NCI-H2029 treated with DMSO at 0.1 percent for 48 hours (cell line): Measurements from ENCODE around the gene WDR74.
"Not testable (repeated sequence)": the region's sequence is repeated elsewhere in the genome, so short reads cannot be mapped to it uniquely, and the experiment has no call there.

Experiments used
- DNase-seq: peaks from one replicate; lab custom pipeline; 2025; lab: John Stamatoyannopoulos, UW

Gene WDR74

DNA sequence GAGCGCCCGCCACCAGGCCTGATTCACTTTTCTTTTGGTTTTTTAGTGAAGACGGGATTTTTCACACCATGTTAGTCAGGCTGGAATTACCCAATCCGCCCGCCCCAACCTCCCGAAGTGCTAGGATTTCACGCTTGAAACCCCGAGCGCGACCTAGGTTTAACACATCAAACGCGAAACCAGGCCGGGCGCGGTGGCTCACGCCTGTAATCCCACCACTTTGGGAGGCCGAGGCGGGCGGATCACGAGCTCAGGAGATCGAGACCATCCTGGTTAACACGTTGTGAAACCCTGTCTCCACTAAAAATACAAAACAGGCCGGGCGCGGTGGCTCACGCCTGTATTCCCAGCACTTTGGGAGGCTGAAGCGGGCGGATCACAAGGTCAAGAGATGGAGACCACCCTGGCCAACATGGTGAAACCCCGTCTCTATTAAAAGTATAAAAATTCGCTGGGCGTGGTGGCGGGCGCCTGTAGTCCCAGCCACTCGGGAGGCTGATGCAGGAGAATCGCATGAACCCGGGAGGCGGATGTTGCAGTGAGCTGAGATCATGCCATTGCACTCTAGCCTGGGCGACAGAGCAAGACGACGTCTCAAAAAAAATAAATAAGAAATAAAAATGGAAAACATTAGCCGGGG, 1.5 kb upstream of the WDR74 start:
- peak; percentile 65 for DNase-seq

DNA sequence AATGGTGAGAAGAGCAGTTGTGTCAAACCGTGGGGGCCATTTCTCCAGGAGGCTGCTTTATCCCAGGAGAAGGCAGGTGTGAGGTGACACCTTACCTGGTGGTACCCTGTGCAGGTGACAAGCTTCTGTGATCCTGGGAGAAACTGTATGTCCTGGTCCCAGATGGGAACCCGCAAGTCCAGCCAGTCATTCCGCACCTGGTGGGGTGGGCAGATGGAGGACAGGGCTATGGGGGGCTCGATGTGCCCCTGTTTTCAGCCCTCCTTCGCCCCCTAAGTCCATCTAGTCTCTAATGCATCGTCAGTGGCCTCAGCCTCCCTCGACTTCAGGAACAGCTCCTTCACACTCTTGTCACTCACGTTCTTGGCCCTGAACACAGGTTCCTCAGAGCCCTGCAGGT, 4.1 kb downstream of the WDR74 start:
- DNase-seq, result no peak

DNA sequence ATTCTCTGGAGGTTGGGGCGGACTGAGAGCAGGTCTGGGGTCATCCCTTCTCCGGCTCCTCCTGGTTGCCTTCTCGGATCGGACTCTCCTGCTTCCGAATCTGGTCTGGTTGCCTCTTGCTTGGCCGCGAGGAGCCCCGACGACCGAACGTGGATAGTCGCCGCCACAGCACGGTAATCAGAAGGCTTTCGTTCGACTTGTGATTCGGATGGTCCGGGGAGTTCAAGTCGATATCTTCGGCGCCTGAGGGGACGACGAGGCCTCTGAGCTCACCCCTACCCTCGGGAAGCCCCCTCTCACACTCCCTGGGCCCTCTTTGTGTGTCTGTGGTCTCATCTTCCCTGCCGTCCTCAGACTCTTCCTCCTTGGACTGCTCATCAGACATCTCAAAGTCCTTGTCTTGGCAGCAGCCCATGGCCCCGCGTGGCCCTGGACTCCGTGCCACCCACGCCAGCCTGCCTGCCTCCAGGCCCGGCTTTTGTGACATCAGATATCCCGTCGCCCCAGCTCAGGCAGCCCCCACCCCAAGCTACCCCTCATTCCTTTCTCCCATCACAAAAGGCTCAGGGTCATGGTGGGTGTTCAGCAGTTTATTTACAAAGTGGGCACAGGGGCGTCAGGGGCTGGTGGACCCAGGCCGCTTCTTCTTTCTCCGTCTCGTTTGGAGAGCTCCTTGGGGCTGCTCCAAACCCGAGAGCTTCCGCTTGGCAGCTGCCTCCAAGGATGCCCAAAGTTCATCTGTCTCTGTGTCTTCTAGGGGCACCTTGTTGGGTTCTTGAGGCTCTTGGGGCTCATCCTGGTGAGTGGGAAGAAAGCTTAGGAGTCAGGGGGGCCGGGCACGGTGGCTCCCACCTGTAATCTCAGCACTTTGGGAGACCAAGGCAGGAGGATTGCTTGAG, 6.8 kb downstream of the WDR74 start, which contains the start of gene TEX54:
Gene TEX54, minus strand, starts transcription at position 506 of the 899 bp plus-strand sequence.
- no peak for DNase-seq

DNA sequence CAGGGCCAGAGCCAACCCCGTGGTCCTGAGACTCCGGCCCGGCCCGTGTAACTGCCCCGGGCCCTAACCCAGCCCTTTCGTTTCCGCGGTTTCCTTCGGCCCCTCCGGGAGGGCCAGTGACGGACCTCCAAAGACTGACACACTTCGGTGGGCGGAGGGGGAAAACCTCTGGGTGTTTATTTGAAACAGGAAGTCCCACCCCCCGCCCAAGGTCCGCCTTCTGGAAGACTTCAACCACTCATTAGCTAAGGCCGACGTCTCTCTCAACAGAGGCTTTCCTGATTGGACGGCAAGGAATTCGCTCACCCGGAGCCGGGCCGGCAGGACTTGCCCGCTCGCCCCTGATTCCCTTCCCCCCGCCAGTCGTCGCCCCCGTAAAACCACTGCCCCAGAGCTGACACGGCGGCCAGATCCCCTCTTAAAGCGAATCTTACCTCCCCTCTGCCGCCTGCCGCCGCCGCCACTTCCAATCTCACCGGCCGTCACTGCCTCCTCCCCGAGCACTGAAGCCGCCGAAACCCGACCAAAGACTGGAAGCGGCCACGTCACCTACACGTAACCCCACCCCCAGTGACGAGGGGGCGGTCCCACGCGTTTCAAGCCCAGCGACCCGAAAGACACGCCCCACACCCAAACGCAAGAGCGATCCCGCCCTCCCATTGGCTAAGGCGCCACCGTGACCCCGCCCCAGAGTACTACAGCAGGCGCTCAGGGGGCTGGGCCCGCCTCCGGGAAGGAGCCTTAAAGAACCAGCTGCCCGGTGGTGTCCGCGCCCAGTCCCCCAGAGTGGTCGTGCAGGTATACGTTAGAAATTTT, 7.7 kb downstream of the WDR74 start, which contains the start of gene STX5:
Gene STX5, minus strand, starts transcription at position 532 of the 816 bp plus-strand sequence. CDS start 808 bp downstream, outside the sequence.
- DNase-seq, result peak; percentile 92

DNA sequence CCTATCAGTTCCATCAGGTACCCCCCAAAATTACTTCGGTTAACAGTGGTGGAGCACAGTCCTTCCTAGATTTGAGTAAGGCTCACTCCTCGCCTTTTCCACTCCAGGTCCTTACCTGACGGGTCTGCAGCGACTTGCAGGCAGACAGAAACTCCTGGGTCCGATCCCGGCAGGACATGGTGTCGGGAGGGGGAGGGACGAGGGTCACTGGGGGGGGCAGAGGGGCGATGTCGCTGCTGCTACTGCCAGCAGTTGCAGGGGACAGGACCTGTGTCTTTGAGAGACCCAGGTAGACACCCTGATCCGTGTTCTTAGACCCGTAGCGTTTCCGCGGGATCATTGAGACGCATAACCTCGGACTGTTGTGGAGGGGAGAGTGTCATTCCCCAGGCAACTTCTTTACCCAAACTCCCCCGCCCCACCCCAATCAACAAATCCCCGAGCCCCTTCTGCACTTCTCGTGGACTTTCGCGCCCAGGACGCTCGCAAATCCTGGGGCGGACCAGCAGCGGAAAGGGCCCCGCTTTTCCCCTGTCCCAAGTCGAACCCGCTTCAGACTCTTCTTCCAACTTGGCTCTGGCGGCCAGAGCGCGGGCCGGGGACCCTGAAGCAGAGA, 8.4 kb downstream of the WDR74 start:
- no peak for DNase-seq

DNA sequence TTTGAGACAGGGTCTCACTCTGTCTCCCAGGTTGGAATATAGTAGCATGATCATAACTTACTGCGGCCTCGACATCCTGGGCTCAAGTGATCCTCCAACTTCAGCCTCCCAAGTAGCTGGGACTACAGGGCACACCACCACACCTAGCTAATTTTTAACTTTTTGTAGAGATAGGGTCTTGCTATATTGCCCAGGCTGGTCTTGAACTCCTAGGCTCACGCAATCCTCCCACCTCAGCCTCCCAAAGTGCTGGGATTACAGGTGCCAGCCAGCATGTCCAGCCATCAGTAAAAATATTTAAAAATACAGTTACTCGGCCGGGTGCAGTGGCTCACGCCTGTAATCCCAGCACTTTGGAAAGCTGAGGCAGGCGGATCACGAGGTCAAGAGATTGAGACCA, 11.3 kb downstream of the WDR74 start:
- DNase-seq, result not testable (repeated sequence)

DNA sequence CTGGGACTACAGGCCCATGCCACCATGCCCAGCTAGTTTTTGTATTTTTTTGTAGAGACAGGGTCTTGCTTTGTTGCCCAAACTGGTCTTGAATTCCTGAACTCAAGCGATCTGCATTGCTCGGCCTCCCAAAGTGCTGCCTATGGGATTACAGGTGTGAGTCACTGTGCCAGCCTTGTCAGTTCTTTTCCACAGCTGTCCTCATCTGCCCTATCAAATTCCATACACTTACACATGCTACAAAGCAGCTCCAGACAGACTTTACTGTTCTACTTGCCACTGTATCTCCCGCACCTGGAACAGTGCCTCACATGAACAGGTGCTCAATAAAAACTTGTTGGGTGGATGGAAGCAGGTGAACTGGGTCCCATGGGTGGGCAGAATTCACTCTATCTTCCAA, 15.7 kb downstream of the WDR74 start:
- DNase-seq, result no peak

DNA sequence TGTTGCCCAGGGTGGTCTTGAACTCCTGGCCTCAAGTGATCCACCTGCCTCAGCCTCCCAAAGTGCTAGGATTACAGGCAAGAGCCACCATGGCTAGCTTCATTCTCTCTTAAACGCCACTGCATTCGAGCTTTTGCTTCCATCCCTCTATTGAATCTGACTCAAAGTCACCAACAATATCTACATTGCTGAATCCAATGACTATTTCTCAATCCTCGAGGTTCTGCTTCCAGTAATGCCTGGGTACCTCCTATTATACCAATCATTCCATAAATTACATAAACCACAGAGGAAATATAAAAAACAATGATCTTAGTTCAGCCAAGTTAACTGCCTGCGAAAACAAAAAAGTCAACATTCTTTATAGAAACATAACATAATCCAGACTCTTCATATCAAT, 22.3 kb downstream of the WDR74 start:
- DNase-seq, result no peak

DNA sequence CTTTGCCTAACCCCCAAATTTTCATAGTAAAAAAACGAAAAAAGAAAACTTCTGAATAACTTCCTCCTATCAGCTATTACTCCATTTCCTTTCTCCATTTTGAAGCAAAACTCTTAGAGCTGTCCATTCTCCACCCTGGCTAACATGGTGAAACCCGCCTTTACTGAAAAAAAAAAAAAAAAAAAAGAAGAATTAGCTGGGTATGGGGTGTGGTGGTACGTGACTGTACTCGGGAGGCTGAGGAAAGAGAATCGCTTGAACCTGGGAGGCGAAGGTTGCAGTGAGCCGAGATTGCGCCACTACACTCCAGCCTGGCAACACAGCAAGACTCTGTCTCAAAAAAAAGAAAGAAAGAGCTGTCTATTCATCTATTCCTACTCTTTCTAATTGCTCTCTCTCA, 22.8 kb downstream of the WDR74 start:
- DNase-seq, result no peak

DNA sequence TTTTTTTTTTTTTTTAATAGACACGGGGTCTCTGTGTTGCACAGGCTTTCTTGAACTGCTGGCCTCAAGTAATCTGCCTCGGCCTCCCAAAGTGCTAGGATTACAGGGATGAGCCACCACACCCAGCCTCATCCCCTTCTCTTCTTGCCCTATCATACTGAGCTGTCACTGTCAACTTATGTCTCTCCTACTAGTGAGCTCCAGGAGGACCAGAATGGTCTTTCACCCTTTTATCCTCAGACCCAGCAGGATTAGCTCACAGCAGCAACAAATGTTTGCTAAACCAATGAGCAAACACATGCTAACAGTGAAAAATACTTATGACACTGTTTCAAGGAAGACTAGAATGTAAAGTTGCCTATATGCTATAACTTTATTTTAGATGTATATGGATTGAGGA, 27.7 kb downstream of the WDR74 start:
- no peak for DNase-seq

DNA sequence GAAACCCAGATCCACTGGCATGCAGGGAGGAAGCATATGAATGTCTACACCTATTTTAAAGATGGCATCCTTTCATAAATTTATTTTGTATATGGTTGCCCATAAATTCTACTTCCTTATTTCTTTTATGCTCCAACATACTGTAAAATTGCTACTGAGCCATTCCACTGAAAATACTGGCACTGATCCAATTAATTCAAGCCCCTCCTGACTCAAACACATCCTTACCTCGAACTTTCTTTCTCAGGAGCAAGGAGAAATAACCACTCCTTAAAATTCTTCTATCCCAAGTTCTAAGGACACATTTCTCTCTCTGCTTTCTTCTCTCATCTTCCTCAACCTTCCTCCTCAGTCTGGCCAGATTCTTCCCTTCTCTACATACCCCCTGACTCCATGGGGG, 28.6 kb downstream of the WDR74 start:
- DNase-seq, result no peak

DNA sequence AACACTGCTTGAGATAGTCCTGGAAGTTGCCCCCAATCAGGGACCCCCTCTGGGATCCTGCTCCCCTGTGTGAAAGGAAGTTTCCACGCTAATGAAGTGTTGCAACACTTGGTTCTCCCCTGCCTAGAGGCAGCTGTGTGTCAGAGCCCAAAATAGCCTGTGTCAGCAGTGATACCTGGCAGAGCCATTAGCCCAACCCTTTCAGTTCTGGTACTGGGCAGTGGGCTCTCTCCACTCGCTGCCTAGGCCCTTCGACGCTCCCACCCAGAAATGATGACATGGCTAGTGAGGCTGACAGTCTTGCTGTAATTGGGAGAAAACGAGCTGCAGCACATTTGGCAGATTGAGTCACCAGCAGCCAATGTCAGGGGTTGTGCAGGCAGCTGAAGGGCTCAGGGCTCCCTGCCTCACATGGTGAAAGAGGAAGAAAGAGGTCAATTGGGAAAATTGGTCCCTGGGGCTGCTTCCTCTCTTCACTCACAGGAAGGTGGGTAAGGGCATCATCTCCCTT, 32.7 kb downstream of the WDR74 start:
- DNase-seq, result no peak

DNA sequence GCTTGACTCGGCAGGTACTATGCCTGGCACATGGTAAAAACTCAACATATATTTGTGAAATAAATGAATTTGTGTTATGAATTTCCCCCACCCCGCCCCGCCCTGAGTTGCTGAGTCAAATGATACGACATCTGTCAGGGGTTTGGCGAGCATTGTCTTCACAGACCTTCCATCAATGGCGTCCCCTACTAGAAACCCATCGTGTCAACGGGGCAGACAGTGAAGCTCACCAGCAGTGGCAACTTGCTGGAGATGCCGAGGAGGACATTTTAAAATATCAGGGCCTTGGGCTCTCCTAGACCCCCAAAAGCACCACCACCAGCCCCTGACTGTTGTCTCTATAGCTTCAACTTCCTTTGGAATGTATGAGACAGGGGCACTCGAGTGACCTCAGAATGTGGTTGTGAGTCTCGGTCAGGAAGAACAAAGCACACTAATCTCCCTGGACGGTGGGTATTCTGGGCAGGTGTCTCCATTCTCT, 33.4 kb downstream of the WDR74 start:
- DNase-seq, result no peak

DNA sequence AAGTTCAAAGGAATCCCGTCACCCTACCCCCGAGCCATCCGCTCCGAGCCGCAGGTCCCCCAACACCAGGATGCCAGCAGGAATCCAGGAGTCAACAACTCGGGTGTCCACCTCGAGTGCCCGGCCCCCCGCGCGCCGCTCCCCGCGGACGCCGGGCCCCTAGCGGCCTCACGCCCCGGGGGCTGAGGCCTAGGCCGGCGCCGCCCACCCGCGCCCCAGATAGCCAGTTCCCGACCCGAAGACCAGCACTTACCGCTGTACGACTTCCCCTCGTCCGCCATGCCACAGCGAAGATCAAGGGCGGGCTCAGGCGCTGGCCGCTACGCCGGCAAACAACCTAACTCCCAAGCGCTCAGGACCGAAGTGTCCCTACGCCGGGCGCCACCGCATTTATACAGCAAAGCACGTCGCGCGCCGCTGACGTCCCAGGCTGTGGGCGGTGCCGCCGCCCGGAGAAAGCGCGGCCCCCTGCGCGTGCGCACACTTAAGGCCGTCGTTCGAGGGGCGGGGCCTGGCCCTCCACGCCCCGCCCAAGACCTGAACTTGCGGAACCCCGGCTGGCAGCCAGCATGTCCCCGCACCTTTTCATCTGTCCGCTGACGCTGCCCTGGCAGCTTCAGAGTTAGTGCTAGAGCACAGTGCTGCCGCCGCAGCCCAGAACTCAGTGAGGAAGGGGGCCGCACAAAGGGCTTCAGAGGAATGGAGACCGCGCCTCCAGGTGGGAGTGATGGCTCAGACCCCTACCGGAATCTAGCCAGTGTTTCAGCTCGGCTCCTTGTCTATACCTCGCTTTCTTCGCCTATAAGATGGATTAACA, 34.1 kb downstream of the WDR74 start, which contains the start of gene NXF1:
Gene NXF1, minus strand, starts transcription at position 365 of the 817 bp plus-strand sequence. Its CDS starts 84 bp downstream, at position 281.
- peak; percentile 79 for DNase-seq

DNA sequence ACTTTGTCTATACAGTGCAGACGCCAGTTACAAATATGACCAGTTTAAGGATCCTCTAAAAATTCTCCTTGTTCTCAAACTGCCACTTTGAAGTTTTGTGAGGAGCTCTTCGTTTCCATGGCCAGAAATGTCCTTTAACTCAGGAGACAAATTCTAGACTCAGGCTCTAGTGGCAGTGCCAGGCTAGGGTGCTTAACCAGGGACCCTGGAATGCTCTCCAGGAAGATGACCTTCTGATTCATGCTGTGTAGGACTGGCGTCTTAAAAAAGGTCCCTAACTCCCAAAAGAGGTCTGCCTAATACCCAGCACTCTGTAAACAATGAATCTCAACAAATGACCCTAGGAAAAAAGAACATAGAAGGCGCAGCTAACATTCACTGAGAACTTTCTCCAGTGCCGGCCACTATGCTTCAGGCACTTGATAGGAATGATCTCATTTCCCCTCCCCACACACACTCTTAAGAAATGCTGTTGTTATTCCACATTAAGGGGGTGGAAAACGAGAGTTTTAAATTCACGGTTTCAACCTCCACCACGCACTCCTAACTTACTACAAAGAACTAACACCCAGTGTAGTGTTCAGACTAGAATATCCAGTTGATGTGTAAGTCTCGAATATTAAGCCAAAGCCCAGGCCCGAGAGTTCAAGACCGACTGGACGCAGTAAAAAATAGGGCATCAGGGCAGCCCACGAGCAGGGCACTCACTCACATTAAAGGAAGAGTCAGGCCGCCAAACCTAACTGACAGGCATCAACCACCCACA, 34.9 kb downstream of the WDR74 start:
- no peak for DNase-seq

DNA sequence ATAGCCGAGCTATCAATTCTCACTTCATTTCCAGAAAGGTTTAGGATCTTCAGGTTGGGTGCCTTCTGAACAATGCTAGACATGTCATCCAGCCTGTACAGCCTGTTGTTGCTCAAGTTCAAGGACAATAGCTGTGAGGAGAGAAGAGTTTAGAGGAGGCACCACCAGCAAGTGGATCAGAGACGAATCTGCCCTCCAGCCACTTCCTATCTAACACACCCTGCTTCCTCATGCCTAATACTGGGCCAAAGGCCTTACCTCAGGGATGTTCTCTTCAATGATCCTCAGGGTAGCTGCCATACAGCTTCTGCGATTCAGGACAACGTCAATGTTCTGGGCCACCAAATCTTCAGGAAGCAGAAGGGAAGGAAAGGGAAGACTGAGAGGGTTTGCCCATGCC, 38.3 kb downstream of the WDR74 start:
- no peak for DNase-seq

DNA sequence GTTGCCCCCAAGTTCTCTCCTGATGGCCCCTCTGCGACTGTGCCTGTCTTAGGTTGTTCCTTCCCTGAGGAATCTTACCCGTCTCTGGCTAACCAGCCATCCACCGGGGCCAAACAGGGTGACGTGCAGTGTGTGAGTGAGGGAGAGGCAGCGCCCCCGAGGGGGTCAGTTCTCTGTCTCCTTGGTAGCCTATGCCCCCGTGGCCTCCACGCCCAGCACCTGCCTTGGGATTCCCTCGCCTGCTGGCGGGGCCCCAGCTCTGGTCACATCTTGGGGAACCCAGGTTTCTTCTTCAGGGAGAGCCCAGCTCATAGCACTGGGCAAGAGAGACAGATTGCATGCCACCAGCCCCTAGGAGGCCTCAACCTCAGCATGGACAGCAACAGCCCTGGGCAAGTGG, 39.9 kb downstream of the WDR74 start:
- DNase-seq, result no peak

DNA sequence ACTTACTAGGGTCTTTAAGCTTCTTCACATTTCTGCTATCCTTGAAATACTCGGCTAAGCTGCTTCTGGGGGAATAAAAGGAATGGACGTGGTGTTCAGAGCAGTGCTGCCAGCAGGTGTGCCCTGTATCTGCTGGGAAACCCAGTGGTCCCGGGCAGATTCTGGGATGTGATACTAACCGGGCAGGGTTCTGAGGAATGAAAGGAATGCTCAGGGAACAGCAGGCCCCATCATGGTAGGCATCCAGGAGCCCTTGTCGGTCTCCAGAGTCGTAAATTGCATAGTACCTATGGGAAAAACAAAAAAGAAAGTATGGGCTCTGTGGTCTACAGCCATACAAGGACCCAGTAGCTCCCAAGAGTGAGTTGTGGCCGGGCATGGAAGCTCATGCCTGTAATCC, 43.1 kb downstream of the WDR74 start:
- DNase-seq, result no peak

DNA sequence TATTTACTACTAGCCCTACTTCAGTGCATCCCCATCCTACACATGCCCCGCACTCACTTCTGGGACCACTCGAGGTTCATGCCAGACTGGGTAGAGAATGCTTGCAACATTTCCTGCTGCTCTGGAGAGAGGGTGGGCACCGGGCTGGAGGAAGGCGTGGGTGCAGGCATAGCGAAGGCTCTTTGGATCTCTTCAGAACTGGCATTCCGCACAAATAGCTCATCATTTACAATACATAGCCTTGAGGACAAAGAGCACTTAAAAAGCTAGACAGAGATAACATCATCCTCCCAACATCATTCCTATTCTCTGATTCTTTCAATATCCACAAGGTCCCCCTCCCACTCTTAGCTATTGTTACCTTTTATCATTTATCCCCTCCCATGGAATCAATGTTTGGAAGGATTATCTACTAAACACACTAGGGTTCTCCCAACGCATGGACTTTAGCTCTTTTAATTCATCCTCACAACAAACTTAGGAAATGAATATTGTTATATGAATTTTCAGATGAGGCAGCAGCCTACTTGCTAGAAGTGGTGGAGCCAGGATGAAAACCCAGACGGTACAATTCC, 45.1 kb downstream of the WDR74 start:
- no peak for DNase-seq

DNA sequence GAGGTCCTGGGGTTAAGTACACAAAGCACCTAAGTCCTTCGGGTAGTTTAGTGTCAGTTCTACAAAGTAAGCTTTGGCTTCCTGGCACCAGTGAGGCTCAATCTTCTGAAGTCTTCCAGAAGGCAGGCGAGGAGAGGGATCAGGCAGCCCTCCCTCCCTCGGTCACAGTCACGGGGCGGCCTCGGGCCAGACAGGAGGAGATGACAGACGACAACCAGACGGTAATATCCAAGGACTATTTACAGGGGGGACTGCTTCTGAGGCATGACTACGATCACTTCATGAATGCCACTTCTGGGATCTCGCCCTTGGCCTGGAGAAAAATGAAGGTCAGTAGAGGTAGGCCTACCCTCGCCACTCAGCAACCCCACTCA, 47.2 kb downstream of the WDR74 start:
- no peak for DNase-seq
